GM12878 (cell line): ENCODE measurements around the gene TRDMT1. TPM values are rescaled to one million over a fixed set of nuclear protein-coding genes. Genes with fewer than 3 reads are reported as not detected.

Experiments
- EED ChIP-seq: sonication (generic); IDR thresholded peaks from 2 replicates; pipeline ENCODE4 v1.6.1; 2016; ENCODE audit warnings: antibody characterized with exemption, low read depth
- ESRRA ChIP-seq: IDR thresholded peaks from 2 replicates; pipeline ENCODE4 v1.6.1; 2012; ENCODE audit warnings: mild to moderate bottlenecking, low read length, improper control_type of control experiment
- FOS ChIP-seq: IDR thresholded peaks from 3 replicates; pipeline ENCODE4 v1.6.1; 2011; ENCODE audit warnings: borderline replicate concordance; ENCODE audit not compliant: insufficient read length; ENCODE audit errors: extremely low read depth
- HDAC2 ChIP-seq: fragments of 200-600 bp; sonication (generic); IDR thresholded peaks from 2 replicates; pipeline ENCODE4 v1.6.1; 2017
- IKZF1 ChIP-seq: fragments of 450-650 bp; conservative IDR thresholded peaks from 2 replicates; pipeline ENCODE4 v1.6.1; 2017; ENCODE audit warnings: antibody characterized with exemption, mild to moderate bottlenecking
- IKZF2 ChIP-seq, 2 experiments: fragments of 450-650 bp; IDR thresholded peaks; 2 replicates each; pipeline ENCODE4 v1.6.1; 2017; ENCODE audit warnings: mild to moderate bottlenecking in 2 of 2, moderate library complexity in 2 of 2
- IRF4 ChIP-seq: IDR thresholded peaks from 2 replicates; pipeline ENCODE4 v1.6.1; 2011; ENCODE audit warnings: low read depth, low read length
- MEF2B ChIP-seq: fragments of 450-650 bp; IDR thresholded peaks from 2 replicates; pipeline ENCODE4 v1.6.1; 2018; ENCODE audit warnings: mild to moderate bottlenecking, moderate library complexity; ENCODE audit not compliant: partially characterized antibody, poor library complexity, severe bottlenecking
- NFIC ChIP-seq: IDR thresholded peaks from 2 replicates; pipeline ENCODE4 v1.6.1; 2012; ENCODE audit warnings: low read depth, mild to moderate bottlenecking, inconsistent platforms, low read length, moderate library complexity
- NFXL1 ChIP-seq: fragments of 450-650 bp; IDR thresholded peaks from 2 replicates; pipeline ENCODE4 v1.6.1; 2017; ENCODE audit warnings: antibody characterized with exemption, mild to moderate bottlenecking, borderline replicate concordance
- NRF1 ChIP-seq: conservative IDR thresholded peaks from 2 replicates; pipeline ENCODE4 v1.6.1; 2011; ENCODE audit warnings: mild to moderate bottlenecking, low read depth, low read length, improper control_type of control experiment
- POLR2AphosphoS5 ChIP-seq: IDR thresholded peaks from 2 replicates; pipeline ENCODE4 v1.6.1; 2011; ENCODE audit warnings: mild to moderate bottlenecking, low read length, inconsistent platforms
- SIN3A ChIP-seq: IDR thresholded peaks from 2 replicates; pipeline ENCODE4 v1.6.1; 2012; ENCODE audit warnings: low read depth, low read length, improper control_type of control experiment
- SIX5 ChIP-seq: IDR thresholded peaks from 2 replicates; pipeline ENCODE4 v1.6.1; 2011; ENCODE audit warnings: mild to moderate bottlenecking, low read depth, low read length, moderate library complexity; ENCODE audit not compliant: severe bottlenecking
- SMAD5 ChIP-seq: IDR thresholded peaks from 2 replicates; pipeline ENCODE4 v1.6.1; 2016; ENCODE audit warnings: antibody characterized with exemption, low read depth
- SMARCA5 ChIP-seq: fragments of 450-650 bp; IDR thresholded peaks from 2 replicates; pipeline ENCODE4 v1.6.1; 2017; ENCODE audit warnings: mild to moderate bottlenecking
- ZNF274 ChIP-seq: IDR thresholded peaks from one replicate; pipeline ENCODE4 v1.8.0; 2011; ENCODE audit not compliant: insufficient read length, insufficient read depth
- ZSCAN29 ChIP-seq: fragments of 450-650 bp; IDR thresholded peaks from 2 replicates; pipeline ENCODE4 v1.6.1; 2017; ENCODE audit warnings: mild to moderate bottlenecking, moderate library complexity
- polyA plus RNA-seq, 11 experiments: library from polyadenylated mRNA; depleted of rRNA in 4 of 11; unstranded in 6 of 11; stranded (reverse) in 5 of 11; fragments of >200 nt; fragmentation: Nextera tagmentation in 4 of 11; fragmentation: Illumina TruSeq in 1 of 11; extraction: Ambion mirVana in 4 of 11; extraction: Trizol in 1 of 11; gene quantifications; 1 replicate in 1 of 11; 2 replicates in 10 of 11; pipeline versions ENCODE4 v1.2.1 to v1.2.3, GENCODE V29; 2011 to 2016; ENCODE audit warnings: inconsistent platforms in 2 of 11, missing spikeins in 2 of 11, low read depth in 1 of 11
- total RNA-seq, 4 experiments: library from RNA; depleted of rRNA in 3 of 4; stranded (reverse); fragments of >200 nt in 3 of 4; fragmentation: Illumina TruSeq in 1 of 4; extraction: Trizol in 1 of 4; gene quantifications; 2 replicates each; pipeline versions ENCODE4 v1.2.1 to v1.2.3, GENCODE V29; 2013 to 2021
- TF ChIP-seq, protein P1 (sequence below): fragments of 450-650 bp; IDR thresholded peaks from 2 replicates; pipeline ENCODE4 v1.6.1; 2017; ENCODE audit warnings: mild to moderate bottlenecking, moderate library complexity
- TF ChIP-seq, protein P2 (sequence below): fragments of 450-650 bp; IDR thresholded peaks from 2 replicates; pipeline ENCODE4 v1.6.1; 2017; ENCODE audit warnings: mild to moderate bottlenecking, moderate library complexity
- TF ChIP-seq, protein P3 (sequence below): fragments of 450-650 bp; IDR thresholded peaks from 2 replicates; pipeline ENCODE4 v1.6.1; 2017; ENCODE audit warnings: mild to moderate bottlenecking, low read depth, inconsistent platforms; ENCODE audit not compliant: poor library complexity, severe bottlenecking

Gene TRDMT1
- total and polyA plus RNA-seq, 10 of the 15 experiments (the other 5 are each of a cell fraction or from before 2014, with no cell fraction given): 2.3 to 9.7 (median 4.6) TPM

DNA sequence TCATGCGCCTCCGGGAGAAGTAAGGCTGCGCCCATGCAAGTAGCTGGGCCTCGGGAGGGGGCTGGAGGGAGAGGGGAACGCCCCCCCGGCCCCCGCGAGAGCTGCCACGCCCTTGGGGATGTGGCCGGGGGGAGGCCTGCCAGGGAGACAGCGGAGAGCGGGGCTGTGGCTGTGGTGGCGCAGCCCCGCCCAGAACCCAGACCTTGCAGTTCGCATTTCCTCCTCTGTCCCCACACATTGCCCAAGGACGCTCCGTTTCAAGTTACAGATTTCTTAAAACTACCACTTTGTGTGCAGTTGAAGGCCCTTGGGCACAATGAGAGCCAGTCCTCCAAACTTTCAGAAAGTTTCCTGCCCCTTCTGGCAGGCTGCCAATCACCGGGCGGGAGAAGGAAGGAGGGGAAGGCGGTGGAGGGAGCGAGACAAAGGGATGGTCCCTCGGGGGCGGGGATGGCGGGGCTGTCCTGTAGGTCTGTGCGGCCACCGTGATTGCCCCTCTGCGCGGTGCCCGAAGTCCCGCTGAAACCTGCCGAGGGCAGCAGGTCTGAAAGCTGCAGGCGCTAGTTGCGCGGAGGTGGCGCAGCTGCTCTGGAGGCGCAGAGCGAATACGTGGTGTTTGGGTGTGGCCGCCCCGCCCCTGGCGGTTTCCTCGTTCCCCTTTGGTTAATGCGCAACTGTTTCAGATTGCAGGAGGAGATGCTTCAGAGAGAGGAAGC, 28.7 kb upstream of the TRDMT1 start (continued):
- TF ChIP-seq, protein P1, sequence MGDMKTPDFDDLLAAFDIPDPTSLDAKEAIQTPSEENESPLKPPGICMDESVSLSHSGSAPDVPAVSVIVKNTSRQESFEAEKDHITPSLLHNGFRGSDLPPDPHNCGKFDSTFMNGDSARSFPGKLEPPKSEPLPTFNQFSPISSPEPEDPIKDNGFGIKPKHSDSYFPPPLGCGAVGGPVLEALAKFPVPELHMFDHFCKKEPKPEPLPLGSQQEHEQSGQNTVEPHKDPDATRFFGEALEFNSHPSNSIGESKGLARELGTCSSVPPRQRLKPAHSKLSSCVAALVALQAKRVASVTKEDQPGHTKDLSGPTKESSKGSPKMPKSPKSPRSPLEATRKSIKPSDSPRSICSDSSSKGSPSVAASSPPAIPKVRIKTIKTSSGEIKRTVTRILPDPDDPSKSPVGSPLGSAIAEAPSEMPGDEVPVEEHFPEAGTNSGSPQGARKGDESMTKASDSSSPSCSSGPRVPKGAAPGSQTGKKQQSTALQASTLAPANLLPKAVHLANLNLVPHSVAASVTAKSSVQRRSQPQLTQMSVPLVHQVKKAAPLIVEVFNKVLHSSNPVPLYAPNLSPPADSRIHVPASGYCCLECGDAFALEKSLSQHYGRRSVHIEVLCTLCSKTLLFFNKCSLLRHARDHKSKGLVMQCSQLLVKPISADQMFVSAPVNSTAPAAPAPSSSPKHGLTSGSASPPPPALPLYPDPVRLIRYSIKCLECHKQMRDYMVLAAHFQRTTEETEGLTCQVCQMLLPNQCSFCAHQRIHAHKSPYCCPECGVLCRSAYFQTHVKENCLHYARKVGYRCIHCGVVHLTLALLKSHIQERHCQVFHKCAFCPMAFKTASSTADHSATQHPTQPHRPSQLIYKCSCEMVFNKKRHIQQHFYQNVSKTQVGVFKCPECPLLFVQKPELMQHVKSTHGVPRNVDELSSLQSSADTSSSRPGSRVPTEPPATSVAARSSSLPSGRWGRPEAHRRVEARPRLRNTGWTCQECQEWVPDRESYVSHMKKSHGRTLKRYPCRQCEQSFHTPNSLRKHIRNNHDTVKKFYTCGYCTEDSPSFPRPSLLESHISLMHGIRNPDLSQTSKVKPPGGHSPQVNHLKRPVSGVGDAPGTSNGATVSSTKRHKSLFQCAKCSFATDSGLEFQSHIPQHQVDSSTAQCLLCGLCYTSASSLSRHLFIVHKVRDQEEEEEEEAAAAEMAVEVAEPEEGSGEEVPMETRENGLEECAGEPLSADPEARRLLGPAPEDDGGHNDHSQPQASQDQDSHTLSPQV: no peak
- TF ChIP-seq EED (no peak; the same call in 1 of the 2 replicates), FOS (no peak), SIX5 (no peak), POLR2AphosphoS5 (0 out of 2 replicates have a peak, but pooled peaks have one; percentile 76), HDAC2 (0 out of 2 replicates have a peak, but pooled peaks have one; percentile 10), ZNF274 (no peak), IKZF2 (IDR thresholded peaks at IDR 0.05) (peak; percentile 28 to 35; a peak in 2 of 4 replicates), IKZF1 (peak; percentile 70; the same call in 1 of the 2 replicates), MEF2B (peak; percentile 36), NRF1 (no peak), NFXL1 (no peak), ESRRA (no peak), NFIC (no peak), SIN3A (no peak), SMAD5 (no peak), ZSCAN29 (no peak), SMARCA5 (peak; percentile 31), IRF4 (no peak)
- TF ChIP-seq, protein P2, sequence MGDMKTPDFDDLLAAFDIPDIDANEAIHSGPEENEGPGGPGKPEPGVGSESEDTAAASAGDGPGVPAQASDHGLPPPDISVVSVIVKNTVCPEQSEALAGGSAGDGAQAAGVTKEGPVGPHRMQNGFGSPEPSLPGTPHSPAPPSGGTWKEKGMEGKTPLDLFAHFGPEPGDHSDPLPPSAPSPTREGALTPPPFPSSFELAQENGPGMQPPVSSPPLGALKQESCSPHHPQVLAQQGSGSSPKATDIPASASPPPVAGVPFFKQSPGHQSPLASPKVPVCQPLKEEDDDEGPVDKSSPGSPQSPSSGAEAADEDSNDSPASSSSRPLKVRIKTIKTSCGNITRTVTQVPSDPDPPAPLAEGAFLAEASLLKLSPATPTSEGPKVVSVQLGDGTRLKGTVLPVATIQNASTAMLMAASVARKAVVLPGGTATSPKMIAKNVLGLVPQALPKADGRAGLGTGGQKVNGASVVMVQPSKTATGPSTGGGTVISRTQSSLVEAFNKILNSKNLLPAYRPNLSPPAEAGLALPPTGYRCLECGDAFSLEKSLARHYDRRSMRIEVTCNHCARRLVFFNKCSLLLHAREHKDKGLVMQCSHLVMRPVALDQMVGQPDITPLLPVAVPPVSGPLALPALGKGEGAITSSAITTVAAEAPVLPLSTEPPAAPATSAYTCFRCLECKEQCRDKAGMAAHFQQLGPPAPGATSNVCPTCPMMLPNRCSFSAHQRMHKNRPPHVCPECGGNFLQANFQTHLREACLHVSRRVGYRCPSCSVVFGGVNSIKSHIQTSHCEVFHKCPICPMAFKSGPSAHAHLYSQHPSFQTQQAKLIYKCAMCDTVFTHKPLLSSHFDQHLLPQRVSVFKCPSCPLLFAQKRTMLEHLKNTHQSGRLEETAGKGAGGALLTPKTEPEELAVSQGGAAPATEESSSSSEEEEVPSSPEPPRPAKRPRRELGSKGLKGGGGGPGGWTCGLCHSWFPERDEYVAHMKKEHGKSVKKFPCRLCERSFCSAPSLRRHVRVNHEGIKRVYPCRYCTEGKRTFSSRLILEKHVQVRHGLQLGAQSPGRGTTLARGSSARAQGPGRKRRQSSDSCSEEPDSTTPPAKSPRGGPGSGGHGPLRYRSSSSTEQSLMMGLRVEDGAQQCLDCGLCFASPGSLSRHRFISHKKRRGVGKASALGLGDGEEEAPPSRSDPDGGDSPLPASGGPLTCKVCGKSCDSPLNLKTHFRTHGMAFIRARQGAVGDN: 0 out of 2 replicates have a peak, but pooled peaks have one; percentile 7
- TF ChIP-seq, protein P3, sequence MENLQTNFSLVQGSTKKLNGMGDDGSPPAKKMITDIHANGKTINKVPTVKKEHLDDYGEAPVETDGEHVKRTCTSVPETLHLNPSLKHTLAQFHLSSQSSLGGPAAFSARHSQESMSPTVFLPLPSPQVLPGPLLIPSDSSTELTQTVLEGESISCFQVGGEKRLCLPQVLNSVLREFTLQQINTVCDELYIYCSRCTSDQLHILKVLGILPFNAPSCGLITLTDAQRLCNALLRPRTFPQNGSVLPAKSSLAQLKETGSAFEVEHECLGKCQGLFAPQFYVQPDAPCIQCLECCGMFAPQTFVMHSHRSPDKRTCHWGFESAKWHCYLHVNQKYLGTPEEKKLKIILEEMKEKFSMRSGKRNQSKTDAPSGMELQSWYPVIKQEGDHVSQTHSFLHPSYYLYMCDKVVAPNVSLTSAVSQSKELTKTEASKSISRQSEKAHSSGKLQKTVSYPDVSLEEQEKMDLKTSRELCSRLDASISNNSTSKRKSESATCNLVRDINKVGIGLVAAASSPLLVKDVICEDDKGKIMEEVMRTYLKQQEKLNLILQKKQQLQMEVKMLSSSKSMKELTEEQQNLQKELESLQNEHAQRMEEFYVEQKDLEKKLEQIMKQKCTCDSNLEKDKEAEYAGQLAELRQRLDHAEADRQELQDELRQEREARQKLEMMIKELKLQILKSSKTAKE: peak; percentile 56
